HG02678 (cell line): ENCODE results near the gene AKR1D1.
"Not testable (repeated sequence)": the region's sequence is repeated elsewhere in the genome, so short reads cannot be mapped to it uniquely, and the experiment has no call there.

Source experiments
- ATAC-seq: cut with Tn5 transposase; IDR thresholded peaks from one replicate; pipeline ENCODE4 v1.9.1; 2021; ENCODE audit warnings: mild to moderate bottlenecking, moderate library complexity; ENCODE audit not compliant: unreplicated experiment

AKR1D1 gene

DNA sequence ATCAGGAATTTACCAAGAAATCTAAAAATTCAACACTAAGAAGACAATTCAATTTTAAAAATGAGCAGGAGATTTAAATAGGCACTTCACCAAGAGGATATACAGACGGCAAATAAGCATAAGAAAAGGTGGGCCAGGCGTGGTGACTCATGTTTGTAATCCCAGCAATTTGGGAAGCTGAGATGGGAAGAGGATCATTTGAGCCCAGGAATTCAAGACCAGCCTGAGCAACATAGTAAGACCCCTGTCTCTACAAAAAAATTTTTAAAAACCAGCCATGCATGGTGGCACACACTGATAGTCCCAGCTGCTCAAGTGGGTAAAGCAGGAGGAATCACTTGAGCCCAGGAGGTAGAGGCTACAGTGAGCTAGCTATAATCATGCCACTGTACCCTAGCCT is 3.5 kb upstream of the AKR1D1 start:
- ATAC-seq, result no peak

DNA sequence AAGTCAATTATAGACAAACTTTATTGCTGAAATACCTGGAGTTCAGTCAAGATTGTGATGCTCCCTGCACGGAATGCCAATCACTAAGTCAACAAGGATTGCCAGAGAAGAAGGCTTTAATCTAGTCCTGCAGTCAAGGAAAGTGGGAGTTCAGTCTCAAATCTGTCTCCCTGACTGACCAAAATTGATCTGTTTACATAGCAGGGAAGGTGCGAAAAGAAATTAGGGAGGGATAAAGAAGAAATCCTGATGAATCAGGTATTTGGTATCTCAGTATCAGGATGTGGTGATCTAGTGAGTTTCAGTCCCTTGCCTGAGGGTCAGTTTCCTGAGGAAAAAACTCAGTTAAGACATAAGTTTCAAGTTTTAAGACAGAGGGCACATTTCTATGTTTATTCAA is 2.1 kb upstream of the AKR1D1 start:
- ATAC-seq, result no peak

DNA sequence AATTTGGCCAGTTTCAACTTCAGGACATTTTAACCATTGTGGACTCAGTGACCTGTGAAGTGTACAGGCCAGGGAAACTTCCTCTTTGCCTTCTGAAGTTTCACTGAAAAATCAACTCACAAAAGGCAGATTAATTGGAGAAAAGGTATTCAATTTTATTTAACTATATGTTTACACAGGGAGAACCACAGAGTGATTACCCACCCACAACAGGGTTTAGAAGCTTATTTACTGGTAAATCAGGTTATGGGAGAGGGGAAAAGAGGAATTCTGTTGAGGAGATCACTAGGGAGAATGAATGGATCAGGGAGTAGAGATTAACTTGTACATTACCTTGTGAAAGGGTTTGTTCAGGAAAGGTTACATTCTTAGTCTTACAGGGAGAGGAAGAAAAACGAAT is 1.7 kb upstream of the AKR1D1 start:
- no peak for ATAC-seq

- ATAC-seq, result no peak
Observed at GRCh38 chr7:138075350-138075749, 909 bp upstream of the AKR1D1 start.

- ATAC-seq, result not testable (repeated sequence)
Observed at GRCh38 chr7:138075786-138076185, 473 bp upstream of the AKR1D1 start.

DNA sequence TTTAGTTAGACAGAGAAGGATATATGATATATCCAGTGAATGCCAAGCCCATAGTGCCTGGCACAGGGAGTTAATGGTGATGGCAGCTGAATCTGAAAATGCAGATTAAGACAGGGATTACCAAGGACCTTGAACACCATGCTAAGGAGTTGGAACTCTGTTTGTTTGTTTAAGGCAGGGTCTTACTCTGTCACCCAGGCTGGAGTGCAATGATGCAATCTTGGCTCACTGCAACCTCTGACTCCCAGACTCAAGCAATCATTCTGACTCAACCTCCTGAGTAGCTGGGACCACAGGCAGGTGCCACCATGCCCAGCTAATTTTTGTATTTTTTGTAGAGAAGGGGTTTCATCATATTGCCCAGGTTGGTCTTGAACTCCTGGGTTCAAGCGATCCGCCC is 1.6 kb downstream of the AKR1D1 start:
- ATAC-seq, result no peak

DNA sequence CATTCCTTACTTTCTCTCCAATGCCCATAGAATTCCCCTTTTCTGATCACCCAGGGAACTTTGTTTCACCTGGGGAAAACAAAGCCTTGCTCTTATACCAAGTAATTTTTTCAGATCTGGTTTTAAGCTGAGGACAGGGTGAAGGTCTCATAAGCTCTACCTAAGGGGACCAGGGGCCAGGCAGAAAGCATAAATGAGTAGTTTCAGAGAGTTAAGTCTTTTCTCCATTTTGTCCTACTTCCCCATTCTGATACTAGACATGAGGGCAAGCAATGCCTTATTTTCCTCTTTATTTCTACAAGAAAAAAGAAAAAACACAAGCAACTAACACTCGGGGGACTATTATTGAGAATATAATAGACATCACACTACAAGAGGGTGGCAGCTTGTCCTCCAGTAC is 2.9 kb downstream of the AKR1D1 start:
- no peak for ATAC-seq

GRCh38 chr7:138081868-138082267 is 5.6 kb downstream of the AKR1D1 start:
- ATAC-seq, result no peak

- ATAC-seq, result no peak
Observed at GRCh38 chr7:138083859-138084258, 7.6 kb downstream of the AKR1D1 start.

DNA sequence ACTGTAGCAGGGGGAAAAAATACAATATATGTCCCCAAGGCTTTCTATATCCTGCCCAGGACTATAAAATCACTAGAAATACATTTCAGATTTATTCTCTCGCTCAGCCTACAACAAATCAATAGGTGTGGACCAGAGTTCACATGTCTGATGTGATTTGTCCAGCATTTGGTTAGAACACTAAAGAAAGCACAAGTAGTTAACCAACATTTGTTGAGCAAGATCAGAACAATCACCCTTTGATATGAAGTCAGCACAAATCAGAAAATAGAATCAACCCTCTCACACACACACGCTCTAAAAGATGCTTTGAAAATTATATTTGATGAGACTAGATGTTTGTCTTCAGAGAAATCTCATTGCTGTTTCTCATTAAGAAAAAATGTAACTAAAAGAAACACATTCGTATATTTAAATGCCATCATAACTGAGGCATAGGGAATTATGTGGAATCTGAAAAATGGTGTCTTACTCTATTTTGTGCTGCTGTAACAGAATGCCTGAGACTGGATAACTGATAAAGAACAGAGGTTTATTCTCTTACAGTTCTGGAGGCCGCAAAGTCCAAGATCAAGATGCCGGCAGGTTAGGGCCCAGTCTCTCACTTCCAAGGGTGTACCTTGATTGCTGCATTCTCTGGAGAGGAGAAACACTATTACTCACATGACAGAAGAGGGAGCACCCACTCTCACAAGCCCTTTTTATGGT is 10.5 kb downstream of the AKR1D1 start:
- ATAC-seq, result no peak

DNA sequence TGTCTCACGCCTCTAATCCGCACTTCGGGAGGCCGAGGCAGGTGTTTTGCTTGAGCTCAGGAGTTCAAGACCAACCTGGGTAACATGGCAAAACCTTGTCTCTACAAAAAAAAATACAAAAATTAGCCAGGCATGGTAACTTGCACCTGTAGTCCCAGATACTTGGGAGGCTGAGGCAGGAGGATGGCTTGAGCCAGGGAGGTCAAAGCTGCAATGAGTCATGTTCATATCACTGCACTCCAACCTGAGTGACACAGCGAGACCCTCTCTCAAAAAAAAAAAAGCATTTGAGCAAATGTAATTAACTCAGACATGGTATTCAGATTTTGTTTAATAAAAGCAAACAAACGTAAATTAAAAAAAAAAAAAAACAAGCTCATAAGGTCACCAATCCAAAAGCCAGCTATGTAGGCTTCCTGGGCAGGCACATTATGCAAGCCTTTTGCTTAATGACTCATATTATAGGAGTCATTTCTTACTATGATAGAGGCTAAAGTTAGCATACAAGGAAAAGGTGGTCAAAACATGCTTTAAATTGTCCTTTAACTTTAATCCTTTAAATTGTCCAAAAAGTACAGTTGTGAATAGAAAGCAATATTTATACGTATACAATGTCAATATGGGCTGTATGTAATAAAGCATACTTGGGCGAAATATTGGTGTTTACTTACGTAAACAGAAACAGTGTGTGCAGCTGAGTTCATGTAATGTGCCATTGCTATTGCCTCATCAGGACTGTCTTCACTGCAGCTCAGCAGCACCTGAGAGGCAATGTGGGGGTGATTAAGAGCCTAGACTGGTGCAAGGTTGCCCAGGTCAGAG is 13.0 kb downstream of the AKR1D1 start:
- ATAC-seq, result no peak

GRCh38 chr7:138091032-138091431 is 14.8 kb downstream of the AKR1D1 start:
- ATAC-seq, result no peak

GRCh38 chr7:138091840-138092239 is 15.6 kb downstream of the AKR1D1 start:
- ATAC-seq, result not testable (repeated sequence)

GRCh38 chr7:138092486-138093028 is 16.3 kb downstream of the AKR1D1 start:
- no peak for ATAC-seq

DNA sequence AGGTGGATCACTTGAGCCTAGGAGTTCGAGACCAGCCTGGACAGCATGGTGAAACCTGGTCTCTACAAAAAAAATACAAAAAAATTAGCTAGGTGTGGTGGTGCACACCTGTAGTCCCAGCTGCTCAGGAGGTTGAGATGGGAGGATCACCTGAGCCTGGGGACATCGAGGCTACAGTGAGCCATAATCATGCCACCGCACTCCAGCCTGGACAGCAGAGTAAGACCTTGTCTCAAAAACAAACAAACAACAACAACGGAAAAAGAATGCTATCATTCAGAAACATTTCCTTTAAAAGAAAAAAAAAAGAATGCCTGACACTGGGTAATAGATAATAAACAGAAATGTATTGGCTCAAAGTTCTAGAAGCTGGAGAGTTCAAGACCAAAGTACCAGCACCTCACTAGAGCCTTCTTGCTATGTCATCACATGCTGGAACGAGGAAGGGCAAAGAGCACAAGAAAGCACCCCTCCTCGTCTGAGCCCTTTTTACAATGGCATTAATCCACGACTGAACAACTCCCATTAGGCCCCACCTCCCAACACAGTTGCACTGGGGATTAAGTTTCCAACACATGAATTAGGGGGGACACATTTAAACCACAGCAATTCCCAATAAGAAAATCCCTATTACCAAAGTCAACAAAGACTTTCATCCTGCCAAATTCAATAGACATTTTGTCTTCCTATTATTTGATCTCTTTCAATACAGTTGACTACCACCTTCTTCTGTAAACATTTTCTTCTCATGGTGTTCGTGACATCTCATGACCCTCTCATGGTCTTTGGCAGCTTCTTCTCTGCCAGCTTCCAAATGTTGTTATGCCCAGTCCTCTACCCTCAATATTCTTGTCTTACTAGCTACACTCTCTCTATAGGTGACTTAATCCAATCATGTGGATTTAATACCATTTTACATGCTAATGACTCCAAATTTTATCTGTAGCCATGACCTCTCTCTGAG is 20.0 kb downstream of the AKR1D1 start:
- ATAC-seq, result no peak

DNA sequence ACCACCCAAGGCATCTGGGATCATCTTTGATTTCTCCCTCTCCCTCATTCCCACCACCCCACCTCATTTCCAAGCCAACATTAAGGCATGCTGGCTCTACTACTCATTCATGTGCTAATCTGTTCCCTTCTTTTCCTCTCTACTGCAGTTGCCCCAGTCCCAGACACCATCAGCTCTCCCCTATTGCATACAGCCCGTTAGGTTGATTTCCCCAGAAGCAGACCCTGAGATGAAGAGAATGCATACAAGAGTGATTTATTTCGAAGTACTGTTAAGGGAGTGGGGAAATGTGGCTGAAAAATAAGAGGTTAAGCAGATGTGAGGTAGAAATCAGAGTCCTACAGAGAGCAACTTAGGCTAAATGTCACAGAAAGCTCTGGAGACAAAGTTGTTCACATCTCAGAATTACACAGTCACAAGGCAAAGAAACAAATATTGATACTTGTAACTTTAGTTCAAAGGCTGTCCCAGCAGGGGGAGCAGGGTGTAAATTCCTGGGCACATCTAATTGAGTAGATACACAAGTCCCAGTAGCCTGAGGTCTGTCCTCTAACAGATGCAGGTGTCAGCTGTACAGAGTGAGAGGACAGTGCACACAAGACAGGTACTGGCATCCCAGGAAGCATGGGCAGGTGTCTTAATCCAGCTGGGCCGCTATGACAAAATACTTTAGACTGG is 20.9 kb downstream of the AKR1D1 start:
- no peak for ATAC-seq

DNA sequence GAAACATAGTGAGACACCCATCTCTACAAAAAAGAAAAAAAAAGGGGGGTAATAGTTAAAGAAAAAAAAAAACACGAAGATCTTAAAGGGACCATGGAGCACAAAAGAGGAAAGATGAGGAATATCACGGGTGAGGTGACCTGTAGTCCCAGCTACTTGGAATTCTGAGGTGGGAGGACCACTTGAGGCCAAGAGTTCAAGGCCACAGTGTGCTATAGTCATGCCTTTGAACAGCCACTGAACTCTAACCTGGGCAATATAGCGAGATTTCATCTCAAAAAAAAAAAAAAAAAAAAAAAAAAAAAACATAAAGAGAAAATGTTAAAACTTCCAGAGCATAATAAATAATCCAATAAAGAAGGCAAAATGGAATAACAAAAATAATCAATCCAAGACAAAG is 23.6 kb downstream of the AKR1D1 start:
- ATAC-seq, result no peak

DNA sequence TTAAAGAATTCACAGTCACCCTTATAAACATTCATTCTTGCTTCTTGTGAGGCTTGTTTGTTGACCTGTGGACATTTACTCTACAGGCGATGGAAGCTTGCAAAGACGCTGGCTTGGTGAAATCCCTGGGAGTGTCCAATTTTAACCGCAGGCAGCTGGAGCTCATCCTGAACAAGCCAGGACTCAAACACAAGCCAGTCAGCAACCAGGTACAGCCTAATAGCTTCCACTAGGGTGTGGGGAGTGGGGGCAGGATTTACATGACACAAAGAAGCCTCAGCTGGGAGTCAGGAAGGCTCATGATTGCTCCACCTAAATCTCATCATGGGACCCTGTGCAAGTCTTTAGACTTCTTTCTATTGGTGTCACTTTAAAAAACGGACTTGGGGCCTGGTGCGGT is 29.0 kb downstream of the AKR1D1 start:
- ATAC-seq, result no peak

GRCh38 chr7:138115047-138115446 is 38.8 kb downstream of the AKR1D1 start:
- no peak for ATAC-seq

DNA sequence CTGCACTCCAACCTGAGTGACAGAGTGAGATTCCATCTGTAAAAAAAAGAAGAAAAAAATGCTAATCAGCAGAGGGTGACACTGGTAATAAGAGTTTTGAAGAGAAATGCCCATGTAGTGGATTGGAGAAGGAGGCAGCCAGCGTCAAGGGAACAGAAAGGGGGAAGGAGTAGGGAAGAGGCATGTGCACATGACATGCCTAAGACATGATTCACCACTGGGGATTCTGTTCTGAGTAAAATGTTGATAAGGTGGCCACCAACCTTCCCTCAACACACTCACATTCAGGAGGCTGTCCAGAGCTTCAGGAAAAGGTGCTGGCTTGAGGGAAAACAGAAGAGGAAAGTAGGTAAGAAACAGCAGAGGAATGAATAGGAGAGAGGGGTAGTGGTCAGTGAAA is 39.9 kb downstream of the AKR1D1 start:
- no peak for ATAC-seq
